Measurements from ENCODE around the gene EIPR1. TPM values are rescaled to one million over a fixed set of nuclear protein-coding genes. Genes with fewer than 3 reads are reported as not detected.

The EIPR1 gene
- total RNA-seq, 1 experiment from 2014 or later, result 27.8 TPM

DNA sequence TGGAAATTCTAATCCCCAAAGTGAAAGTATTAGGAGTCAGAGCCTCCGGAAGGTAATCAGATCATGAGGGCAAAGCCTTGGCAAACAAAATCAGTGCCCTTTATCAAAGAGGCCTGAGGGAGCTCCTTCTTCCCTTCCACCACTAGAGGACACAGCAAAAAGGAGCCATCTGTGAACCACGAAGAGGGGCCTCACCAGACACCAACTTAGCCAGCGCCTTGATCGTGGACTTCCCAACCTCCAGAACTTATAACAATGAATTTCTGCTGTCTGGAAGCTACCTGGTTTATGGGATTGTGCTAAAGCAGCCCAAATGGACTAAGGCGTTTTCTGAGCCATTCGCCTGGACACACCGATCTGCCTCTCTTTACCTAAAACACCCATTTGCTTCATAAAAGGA, 133.1 kb downstream of the EIPR1 start:
- Histone ChIP-seq H2AFZ (ENCODE audit: low read length) (no peak overlapping the region), H3K18ac (ENCODE audit: insufficient read length, low read depth, low read length) (no peak overlapping the region), H3K4ac (ENCODE audit: low read depth, low read length) (no peak overlapping the region), H3K4me1 (ENCODE audit: insufficient read depth, low read length) (peaks cover 5% of the 10 kb centered on the region; the same call in 1 of the 2 replicates), H3K79me1 (ENCODE audit: insufficient read depth, low read depth, low read length, poor library complexity, severe bottlenecking) (no peaks in the 10 kb centered on the region), H3K56ac (ENCODE audit: insufficient read length, low read depth, low read length) (no peak overlapping the region), H4K5ac (ENCODE audit: insufficient read length, low read depth, low read length) (no peak overlapping the region), H3K23me2 (ENCODE audit: insufficient read length, low read depth, low read length, poor library complexity, severe bottlenecking) (no peaks in the 10 kb centered on the region), H2BK15ac (ENCODE audit: low read depth, low read length) (no peak overlapping the region), H3K14ac (ENCODE audit: insufficient read depth, low read length) (no peak overlapping the region), H4K8ac (replicated peaks; ENCODE audit: insufficient read length, low read depth, low read length) (no peak overlapping the region), H2BK12ac (ENCODE audit: insufficient read length, low read depth, low read length) (no peak overlapping the region), H2BK5ac (ENCODE audit: insufficient read length, low read length) (no peak overlapping the region), H3K9ac (ENCODE audit: extremely low read depth, insufficient read length, low read length) (no peak overlapping the region), H3K4me2 (ENCODE audit: insufficient read depth, insufficient read length, low read length) (no peak overlapping the region), H2BK20ac (ENCODE audit: low read depth, low read length, poor library complexity, severe bottlenecking) (no peak overlapping the region), H4K20me1 (ENCODE audit: control insufficient read depth, insufficient read depth, insufficient read length) (no peaks in the 10 kb centered on the region), H3K23ac (ENCODE audit: insufficient read length, low read depth, low read length) (no peak overlapping the region), H3K27ac (ENCODE audit: insufficient read length, low read depth, low read length) (no peak overlapping the region), H3K79me2 (ENCODE audit: insufficient read depth, low read length) (no peaks in the 10 kb centered on the region), H2AK5ac (ENCODE audit: insufficient read length, low read length) (no peak overlapping the region), H3K27me3 (ENCODE audit: insufficient read depth, low read length) (no peaks in the 10 kb centered on the region), H2BK120ac (ENCODE audit: low read depth, low read length, poor library complexity, severe bottlenecking) (no peak overlapping the region), H3T11ph (ENCODE audit: low read length) (no peak overlapping the region), H4K91ac (ENCODE audit: insufficient read length, low read depth, low read length) (no peak overlapping the region), H3K9me3 (ENCODE audit: control insufficient read depth, low read depth, low read length) (peaks cover 9% of the 10 kb centered on the region)
- H3K27ac Mint-ChIP-seq, result no peak overlapping the region
- TF ChIP-seq CTCF (conservative IDR thresholded peaks at IDR 0.05), result no peak
- peaks cover 13 to 17% of the 10 kb centered on the region in 2 experiments for H3K4me1 Mint-ChIP-seq
- H3K9me3 Mint-ChIP-seq, result peaks cover 17 to 18% of the 10 kb centered on the region in 2 experiments
- H3K4me3 Mint-ChIP-seq, result no peak overlapping the region
- peaks cover 23 to 25% (median 23%) of the 10 kb centered on the region in 3 experiments for H3K36me3 Mint-ChIP-seq (ENCODE audit: insufficient read depth in 1 of 3, low read depth in 3 of 3)
- DNase-seq, result no peak
- no CpG with 5 or more reads among the region's 7 CpGs for WGBS (ENCODE audit: extremely low coverage, insufficient read length, low lambda C conversion rate)
- no peaks in the 10 kb centered on the region for H3K27me3 Mint-ChIP-seq (ENCODE audit: low read depth)
